Activated CD8-positive, alpha-beta T cell treated with anti-CD3 and anti-CD28 coated beads for 36 hours (primary cell): Measurements from ENCODE around the gene ELANE. TPM values are rescaled to one million over a fixed set of nuclear protein-coding genes. Genes with fewer than 3 reads are reported as not detected.

Experiments
- ATAC-seq: fragments of 200-7000 bp; cut with Tn5 transposase; one replicate; pipeline ENCODE4 v1.10.0; 2021; ENCODE audit warnings: mild to moderate bottlenecking, moderate library complexity
- CTCF ChIA-PET: fragments of 350-600 bp; sonication (Branson Sonifier 250); formaldehyde crosslinking; loops from one replicate; lab custom pipeline; 2021; ENCODE audit warnings: antibody characterized with exemption; lab: Charles Lee
- POLR2A ChIA-PET: fragments of 350-600 bp; sonication (Branson Sonifier 250); formaldehyde crosslinking; loops from one replicate; lab custom pipeline; 2021; ENCODE audit warnings: antibody characterized with exemption; lab: Charles Lee
- DNase-seq: peaks from one replicate; pipeline ENCODE4 v3.0.0-alpha.2; 2020
- H3K27ac Mint-ChIP-seq: one replicate; pipeline ENCODE4 v1.8.0; 2021; ENCODE audit warnings: mild to moderate bottlenecking, mixed read lengths
- H3K27me3 Mint-ChIP-seq: one replicate; pipeline ENCODE4 v1.8.0; 2021; ENCODE audit warnings: mixed read lengths
- H3K36me3 Mint-ChIP-seq: one replicate; pipeline ENCODE4 v1.8.0; 2021; ENCODE audit warnings: low read depth, mixed read lengths
- H3K4me1 Mint-ChIP-seq: one replicate; pipeline ENCODE4 v1.8.0; 2021; ENCODE audit warnings: low read depth, mixed read lengths
- H3K4me3 Mint-ChIP-seq: one replicate; pipeline ENCODE4 v1.8.0; 2021; ENCODE audit warnings: mild to moderate bottlenecking, moderate library complexity, mixed read lengths
- H3K9me3 Mint-ChIP-seq: one replicate; pipeline ENCODE4 v1.8.0; 2021; ENCODE audit warnings: mixed read lengths
- intact Hi-C: fragments of 100-400 bp; cut with micrococcal nuclease; formaldehyde crosslinking; loops from one replicate; pipeline ENCODE4 v1.10.0; 2022
- total RNA-seq, 2 experiments: library from RNA; stranded (reverse); gene quantifications; one replicate each; pipeline ENCODE4 v1.2.3, GENCODE V29; 2021
- TF ChIP-seq, protein P1 (sequence below): fragments of 200-600 bp; IDR thresholded peaks from one replicate; pipeline ENCODE4 v1.8.0; 2022; ENCODE audit warnings: antibody characterized with exemption, mild to moderate bottlenecking

ELANE gene
- total RNA-seq, 2 experiments from 2014 or later = not detected

- TF ChIP-seq, protein P1, sequence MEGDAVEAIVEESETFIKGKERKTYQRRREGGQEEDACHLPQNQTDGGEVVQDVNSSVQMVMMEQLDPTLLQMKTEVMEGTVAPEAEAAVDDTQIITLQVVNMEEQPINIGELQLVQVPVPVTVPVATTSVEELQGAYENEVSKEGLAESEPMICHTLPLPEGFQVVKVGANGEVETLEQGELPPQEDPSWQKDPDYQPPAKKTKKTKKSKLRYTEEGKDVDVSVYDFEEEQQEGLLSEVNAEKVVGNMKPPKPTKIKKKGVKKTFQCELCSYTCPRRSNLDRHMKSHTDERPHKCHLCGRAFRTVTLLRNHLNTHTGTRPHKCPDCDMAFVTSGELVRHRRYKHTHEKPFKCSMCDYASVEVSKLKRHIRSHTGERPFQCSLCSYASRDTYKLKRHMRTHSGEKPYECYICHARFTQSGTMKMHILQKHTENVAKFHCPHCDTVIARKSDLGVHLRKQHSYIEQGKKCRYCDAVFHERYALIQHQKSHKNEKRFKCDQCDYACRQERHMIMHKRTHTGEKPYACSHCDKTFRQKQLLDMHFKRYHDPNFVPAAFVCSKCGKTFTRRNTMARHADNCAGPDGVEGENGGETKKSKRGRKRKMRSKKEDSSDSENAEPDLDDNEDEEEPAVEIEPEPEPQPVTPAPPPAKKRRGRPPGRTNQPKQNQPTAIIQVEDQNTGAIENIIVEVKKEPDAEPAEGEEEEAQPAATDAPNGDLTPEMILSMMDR = no peak
- Mint-ChIP-seq H3K9me3 (no peaks in the 10 kb centered on the region), H3K27ac (no peak overlapping the region), H3K36me3 (peaks cover 60% of the 10 kb centered on the region), H3K4me1 (peaks cover 9% of the 10 kb centered on the region), H3K27me3 (no peaks in the 10 kb centered on the region), H3K4me3 (no peak overlapping the region)
- no peak for ATAC-seq
- CTCF ChIA-PET = no interaction called here
- intact Hi-C loops = no loop called here
- POLR2A ChIA-PET = interaction anchor here (6.8 kb wide), 1 partner anchor 12 kb away, joined by 99 read pairs; the partner anchor contains the start of gene PTBP1
- no peak for DNase-seq
Observed at GRCh38 chr19:811506-812048, 40.5 kb upstream of the ELANE start.

DNA sequence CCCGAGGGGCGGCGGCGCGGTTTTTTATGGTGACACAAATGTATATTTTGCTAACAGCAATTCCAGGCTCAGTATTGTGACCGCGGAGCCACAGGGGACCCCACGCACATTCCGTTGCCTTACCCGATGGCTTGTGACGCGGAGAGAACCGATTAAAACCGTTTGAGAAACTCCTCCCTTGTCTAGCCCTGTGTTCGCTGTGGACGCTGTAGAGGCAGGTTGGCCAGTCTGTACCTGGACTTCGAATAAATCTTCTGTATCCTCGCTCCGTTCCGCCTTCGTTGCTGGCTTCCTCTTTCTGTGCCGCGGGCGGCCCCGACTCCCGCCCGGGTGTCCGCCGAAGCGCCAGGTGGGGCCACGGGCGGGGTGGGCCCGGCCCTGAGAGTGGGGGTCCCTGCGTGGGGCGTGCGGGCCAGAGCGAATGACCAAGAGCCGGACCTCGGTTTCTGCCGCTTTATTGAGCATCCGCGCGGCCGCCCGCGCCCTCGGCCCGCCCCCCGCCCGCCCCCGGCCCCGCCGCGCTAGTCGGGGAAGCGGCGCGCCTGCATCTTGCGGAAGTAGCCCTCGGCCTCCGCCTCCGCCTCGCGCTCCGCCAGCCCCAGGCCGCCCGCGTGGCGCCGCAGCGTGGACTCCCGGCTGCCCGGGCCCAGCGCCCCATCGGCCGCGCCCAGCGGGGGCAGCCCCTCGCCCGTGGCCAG is 39.9 kb upstream of the ELANE start:
- no peak for ATAC-seq
- Mint-ChIP-seq H3K9me3 (no peaks in the 10 kb centered on the region), H3K27me3 (no peaks in the 10 kb centered on the region), H3K36me3 (peaks cover 56% of the 10 kb centered on the region), H3K27ac (no peak overlapping the region), H3K4me1 (peaks cover 7% of the 10 kb centered on the region), H3K4me3 (no peak overlapping the region)
- TF ChIP-seq, protein P1 = no peak
- intact Hi-C loops = no loop called here
- ChIA-PET CTCF (no interaction called here), POLR2A (interaction anchor here (4.0 to 6.8 kb wide), 2 partner anchors 12 to 13 kb away, joined by 99 to 106 read pairs; partner anchors contain the start of gene PTBP1)
- DNase-seq = no peak

DNA sequence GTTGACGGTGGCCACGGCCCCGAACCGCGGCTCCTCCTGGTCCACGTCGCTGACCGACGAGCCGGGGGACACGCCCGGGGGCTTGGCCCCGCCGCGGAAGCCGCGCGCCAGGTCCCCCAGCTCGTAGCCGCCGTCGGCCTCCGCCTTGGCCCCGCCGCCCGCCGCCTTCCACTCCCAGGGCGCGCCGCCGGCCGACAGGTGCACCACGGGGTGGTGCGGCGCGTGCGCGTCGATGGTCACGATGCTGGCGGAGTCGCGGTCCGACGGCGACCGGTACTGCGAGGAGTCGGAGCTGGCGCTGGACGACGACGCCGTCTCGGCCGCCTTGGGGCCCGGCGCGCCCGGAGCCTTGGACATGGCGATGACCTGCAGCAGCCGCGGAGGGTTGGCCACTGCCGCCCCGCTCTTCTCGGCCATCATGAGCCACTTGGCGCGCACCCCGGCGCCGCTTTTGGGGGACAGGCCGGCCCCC is 39.3 kb upstream of the ELANE start:
- Mint-ChIP-seq H3K27me3 (no peaks in the 10 kb centered on the region), H3K36me3 (peaks cover 50% of the 10 kb centered on the region), H3K4me3 (no peak overlapping the region), H3K9me3 (no peaks in the 10 kb centered on the region), H3K4me1 (peaks cover 1% of the 10 kb centered on the region), H3K27ac (no peak overlapping the region)
- DNase-seq (no peak), ATAC-seq (no peak)
- TF ChIP-seq, protein P1 = no peak
- intact Hi-C loops = no loop called here
- CTCF ChIA-PET = no interaction called here
- POLR2A ChIA-PET = interaction anchor here (4.0 kb wide), 1 partner anchor 12 kb away, joined by 106 read pairs; the partner anchor contains the start of gene PTBP1

GRCh38 chr19:813219-814151 is 38.6 kb upstream of the ELANE start:
- Mint-ChIP-seq H3K9me3 (no peaks in the 10 kb centered on the region), H3K4me1 (no peaks in the 10 kb centered on the region), H3K4me3 (no peak overlapping the region), H3K36me3 (peaks cover 47% of the 10 kb centered on the region), H3K27me3 (no peaks in the 10 kb centered on the region), H3K27ac (no peak overlapping the region)
- ChIA-PET CTCF (no interaction called here), POLR2A (interaction anchor here (1.8 to 4.0 kb wide), 2 partner anchors 13 to 171 kb away, joined by 4 to 106 read pairs; partner anchors contain the start of genes PTBP1 and WDR18)
- intact Hi-C loops = no loop called here
- TF ChIP-seq, protein P1 = no peak
- DNase-seq (no peak), ATAC-seq (no peak)
